Measurements from ENCODE around the gene CAV2.

CAV2 gene

DNA sequence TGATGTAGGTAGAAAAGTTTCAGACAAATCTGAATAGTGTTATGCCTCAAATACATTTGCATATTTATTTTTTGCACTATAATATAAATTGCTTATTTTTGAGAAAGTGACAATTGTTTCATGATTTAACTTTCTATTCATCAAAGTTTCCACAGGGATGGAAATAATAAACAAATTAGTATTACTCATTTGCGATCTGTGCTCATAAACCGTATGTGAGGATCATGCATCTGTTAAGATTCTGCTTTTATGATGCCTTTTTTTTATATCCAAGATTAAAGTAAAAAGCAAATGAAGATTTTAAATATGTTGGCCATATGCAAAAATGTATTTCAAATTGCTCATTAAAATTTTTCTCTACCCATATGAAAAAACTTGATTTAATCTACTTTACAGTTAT lies 45.2 kb upstream of the CAV2 start:
- no peak overlapping the region for H3K9ac ChIP-seq (ENCODE audit: low read depth, low read length, poor library complexity)
- no CpG with 5 or more reads among the region's 2 CpGs for WGBS, 2 donors (ENCODE audit: extremely low coverage in 2 of 2, insufficient read length in 2 of 2, insufficient replicate concordance in 1 of 2)
- H2AK5ac ChIP-seq (ENCODE audit: low read depth, low read length) = no peak overlapping the region
- H3K9me3 ChIP-seq (replicated peaks in 1 of 2; ENCODE audit: control insufficient read depth in 2 of 2, insufficient read depth in 1 of 2, low read depth in 1 of 2, low read length in 2 of 2) = no peaks in the 10 kb centered on the region
- H3K23ac ChIP-seq (ENCODE audit: low read depth, low read length, poor library complexity) = no peak overlapping the region
- H3K18ac ChIP-seq (ENCODE audit: low read length) = no peak overlapping the region
- H2BK15ac ChIP-seq (ENCODE audit: low read length) = no peak overlapping the region
- H3K4ac ChIP-seq (ENCODE audit: low read length) = no peak overlapping the region
- H4K91ac ChIP-seq (ENCODE audit: low read depth, low read length, poor library complexity) = no peak overlapping the region
- no peaks in the 10 kb centered on the region for H3K4me1 ChIP-seq (ENCODE audit: control insufficient read depth in 2 of 2, insufficient read depth in 1 of 2, low read depth in 1 of 2, low read length in 2 of 2)
- no peak overlapping the region for H3K14ac ChIP-seq (ENCODE audit: low read length)
- H4K8ac ChIP-seq (ENCODE audit: low read depth, low read length) = no peak overlapping the region
- no peak overlapping the region for H3K27ac ChIP-seq (replicated peaks; ENCODE audit: low read length)
- no peak overlapping the region for H2BK120ac ChIP-seq (ENCODE audit: low read depth, low read length)
- DNase-seq (ENCODE audit: low spot score) = no peak
- no peak overlapping the region for H2BK5ac ChIP-seq (ENCODE audit: low read length)
- H3K27me3 ChIP-seq (ENCODE audit: control insufficient read depth in 3 of 3, insufficient read depth in 3 of 3, low read depth in 1 of 3, low read length in 3 of 3) = no peaks in the 10 kb centered on the region
- no peak overlapping the region for H3K4me3 ChIP-seq (ENCODE audit: low read length in 2 of 2)
- H3K36me3 ChIP-seq (replicated peaks in 1 of 2; ENCODE audit: control insufficient read depth in 2 of 2, insufficient read depth in 2 of 2, low read length in 2 of 2) = no peaks in the 10 kb centered on the region
- H2BK12ac ChIP-seq (ENCODE audit: low read length) = no peak overlapping the region
- no peaks in the 10 kb centered on the region for H3K79me1 ChIP-seq (ENCODE audit: low read depth, low read length)
- no peak overlapping the region for H2AFZ ChIP-seq (ENCODE audit: low read length)
- no peak overlapping the region for H3K4me2 ChIP-seq (ENCODE audit: insufficient read depth, low read length, poor library complexity, severe bottlenecking)

DNA sequence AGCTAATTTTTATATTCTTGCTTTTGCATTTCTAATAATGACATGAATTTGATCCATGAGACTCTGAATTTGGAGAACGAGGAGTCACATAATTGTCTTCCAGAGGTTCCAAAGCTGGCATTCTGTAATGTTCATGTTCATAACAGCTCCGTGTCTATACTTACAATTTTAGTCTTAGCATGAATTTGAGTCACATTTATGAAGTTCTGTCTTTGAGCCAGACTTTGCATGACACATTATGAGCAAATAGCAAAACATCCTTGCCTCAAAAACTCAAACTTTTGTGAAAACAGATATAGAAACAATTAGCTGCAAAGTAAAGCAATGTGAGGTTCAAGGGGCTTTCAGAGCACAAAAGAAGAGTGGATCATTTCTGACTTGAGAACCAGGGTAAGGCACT lies 44.5 kb upstream of the CAV2 start:
- H3K27ac ChIP-seq (replicated peaks; ENCODE audit: low read length) = no peak overlapping the region
- no peak overlapping the region for H2BK120ac ChIP-seq (ENCODE audit: low read depth, low read length)
- no peak overlapping the region for H3K9ac ChIP-seq (ENCODE audit: low read depth, low read length, poor library complexity)
- no peaks in the 10 kb centered on the region for H3K9me3 ChIP-seq (replicated peaks in 1 of 2; ENCODE audit: control insufficient read depth in 2 of 2, insufficient read depth in 1 of 2, low read depth in 1 of 2, low read length in 2 of 2)
- no peaks in the 10 kb centered on the region for H3K27me3 ChIP-seq (ENCODE audit: control insufficient read depth in 3 of 3, insufficient read depth in 3 of 3, low read depth in 1 of 3, low read length in 3 of 3)
- H3K4me3 ChIP-seq (ENCODE audit: low read length in 2 of 2) = no peak overlapping the region
- H3K14ac ChIP-seq (ENCODE audit: low read length) = no peak overlapping the region
- H4K8ac ChIP-seq (ENCODE audit: low read depth, low read length) = no peak overlapping the region
- WGBS, 2 donors (ENCODE audit: extremely low coverage in 2 of 2, insufficient read length in 2 of 2, insufficient replicate concordance in 1 of 2) = no CpG with 5 or more reads among the region's 2 CpGs
- no peaks in the 10 kb centered on the region for H3K4me1 ChIP-seq (ENCODE audit: control insufficient read depth in 2 of 2, insufficient read depth in 1 of 2, low read depth in 1 of 2, low read length in 2 of 2)
- DNase-seq (ENCODE audit: low spot score) = no peak
- no peak overlapping the region for H3K4me2 ChIP-seq (ENCODE audit: insufficient read depth, low read length, poor library complexity, severe bottlenecking)
- H2BK15ac ChIP-seq (ENCODE audit: low read length) = no peak overlapping the region
- H3K23ac ChIP-seq (ENCODE audit: low read depth, low read length, poor library complexity) = no peak overlapping the region
- H3K4ac ChIP-seq (ENCODE audit: low read length) = no peak overlapping the region
- no peak overlapping the region for H3K18ac ChIP-seq (ENCODE audit: low read length)
- no peaks in the 10 kb centered on the region for H3K79me1 ChIP-seq (ENCODE audit: low read depth, low read length)
- no peak overlapping the region for H2BK12ac ChIP-seq (ENCODE audit: low read length)
- no peaks in the 10 kb centered on the region for H3K36me3 ChIP-seq (replicated peaks in 1 of 2; ENCODE audit: control insufficient read depth in 2 of 2, insufficient read depth in 2 of 2, low read length in 2 of 2)
- no peak overlapping the region for H4K91ac ChIP-seq (ENCODE audit: low read depth, low read length, poor library complexity)
- H2AFZ ChIP-seq (ENCODE audit: low read length) = no peak overlapping the region
- H2AK5ac ChIP-seq (ENCODE audit: low read depth, low read length) = no peak overlapping the region
- no peak overlapping the region for H2BK5ac ChIP-seq (ENCODE audit: low read length)

GRCh38 chr7:116455499-116455898 lies 44.0 kb upstream of the CAV2 start:
- H2BK12ac ChIP-seq (ENCODE audit: low read length) = no peak overlapping the region
- H3K4me1 ChIP-seq (ENCODE audit: control insufficient read depth in 2 of 2, insufficient read depth in 1 of 2, low read depth in 1 of 2, low read length in 2 of 2) = no peaks in the 10 kb centered on the region
- H3K36me3 ChIP-seq (replicated peaks in 1 of 2; ENCODE audit: control insufficient read depth in 2 of 2, insufficient read depth in 2 of 2, low read length in 2 of 2) = no peaks in the 10 kb centered on the region
- H4K91ac ChIP-seq (ENCODE audit: low read depth, low read length, poor library complexity) = no peak overlapping the region
- no peak overlapping the region for H2AK5ac ChIP-seq (ENCODE audit: low read depth, low read length)
- no peak overlapping the region for H3K9ac ChIP-seq (ENCODE audit: low read depth, low read length, poor library complexity)
- no peak overlapping the region for H2AFZ ChIP-seq (ENCODE audit: low read length)
- no peak overlapping the region for H3K4ac ChIP-seq (ENCODE audit: low read length)
- no peaks in the 10 kb centered on the region for H3K27me3 ChIP-seq (ENCODE audit: control insufficient read depth in 3 of 3, insufficient read depth in 3 of 3, low read depth in 1 of 3, low read length in 3 of 3)
- WGBS, 2 donors (ENCODE audit: extremely low coverage in 2 of 2, insufficient read length in 2 of 2, insufficient replicate concordance in 1 of 2) = no CpG with 5 or more reads among the region's 1 CpG
- H3K79me1 ChIP-seq (ENCODE audit: low read depth, low read length) = no peaks in the 10 kb centered on the region
- H3K23ac ChIP-seq (ENCODE audit: low read depth, low read length, poor library complexity) = no peak overlapping the region
- no peak overlapping the region for H2BK15ac ChIP-seq (ENCODE audit: low read length)
- H3K4me3 ChIP-seq (ENCODE audit: low read length in 2 of 2) = no peak overlapping the region
- no peak overlapping the region for H3K14ac ChIP-seq (ENCODE audit: low read length)
- no peak overlapping the region for H4K8ac ChIP-seq (ENCODE audit: low read depth, low read length)
- no peak overlapping the region for H2BK120ac ChIP-seq (ENCODE audit: low read depth, low read length)
- no peaks in the 10 kb centered on the region for H3K9me3 ChIP-seq (replicated peaks in 1 of 2; ENCODE audit: control insufficient read depth in 2 of 2, insufficient read depth in 1 of 2, low read depth in 1 of 2, low read length in 2 of 2)
- no peak for DNase-seq (ENCODE audit: low spot score)
- no peak overlapping the region for H2BK5ac ChIP-seq (ENCODE audit: low read length)
- H3K27ac ChIP-seq (replicated peaks; ENCODE audit: low read length) = no peak overlapping the region
- H3K18ac ChIP-seq (ENCODE audit: low read length) = no peak overlapping the region
- no peak overlapping the region for H3K4me2 ChIP-seq (ENCODE audit: insufficient read depth, low read length, poor library complexity, severe bottlenecking)

GRCh38 chr7:116461500-116461899 lies 38.0 kb upstream of the CAV2 start:
- Histone ChIP-seq H3K9ac (ENCODE audit: low read depth, low read length, poor library complexity) (no peak overlapping the region), H3K27ac (replicated peaks; ENCODE audit: low read length) (no peak overlapping the region), H3K18ac (ENCODE audit: low read length) (no peak overlapping the region), H3K9me3 (replicated peaks in 1 of 2; ENCODE audit: control insufficient read depth in 2 of 2, insufficient read depth in 1 of 2, low read depth in 1 of 2, low read length in 2 of 2) (no peaks in the 10 kb centered on the region), H2BK15ac (ENCODE audit: low read length) (no peak overlapping the region), H3K36me3 (replicated peaks in 1 of 2; ENCODE audit: control insufficient read depth in 2 of 2, insufficient read depth in 2 of 2, low read length in 2 of 2) (no peaks in the 10 kb centered on the region), H4K91ac (ENCODE audit: low read depth, low read length, poor library complexity) (no peak overlapping the region), H2AFZ (ENCODE audit: low read length) (no peak overlapping the region), H3K14ac (ENCODE audit: low read length) (no peak overlapping the region), H2BK120ac (ENCODE audit: low read depth, low read length) (no peak overlapping the region), H3K4me2 (ENCODE audit: insufficient read depth, low read length, poor library complexity, severe bottlenecking) (no peak overlapping the region), H2BK12ac (ENCODE audit: low read length) (no peak overlapping the region), H3K4me1 (ENCODE audit: control insufficient read depth in 2 of 2, insufficient read depth in 1 of 2, low read depth in 1 of 2, low read length in 2 of 2) (no peaks in the 10 kb centered on the region), H2BK5ac (ENCODE audit: low read length) (no peak overlapping the region), H4K8ac (ENCODE audit: low read depth, low read length) (no peak overlapping the region), H3K23ac (ENCODE audit: low read depth, low read length, poor library complexity) (no peak overlapping the region), H3K4ac (ENCODE audit: low read length) (no peak overlapping the region), H2AK5ac (ENCODE audit: low read depth, low read length) (no peak overlapping the region), H3K4me3 (ENCODE audit: low read length in 2 of 2) (no peak overlapping the region), H3K79me1 (ENCODE audit: low read depth, low read length) (no peaks in the 10 kb centered on the region), H3K27me3 (ENCODE audit: control insufficient read depth in 3 of 3, insufficient read depth in 3 of 3, low read depth in 1 of 3, low read length in 3 of 3) (no peaks in the 10 kb centered on the region)
- DNase-seq (ENCODE audit: low spot score) = no peak

Data from neuronal stem cell (in vitro differentiated cells).